Measurements from ENCODE around the gene CFAP410.

Gene CFAP410

DNA sequence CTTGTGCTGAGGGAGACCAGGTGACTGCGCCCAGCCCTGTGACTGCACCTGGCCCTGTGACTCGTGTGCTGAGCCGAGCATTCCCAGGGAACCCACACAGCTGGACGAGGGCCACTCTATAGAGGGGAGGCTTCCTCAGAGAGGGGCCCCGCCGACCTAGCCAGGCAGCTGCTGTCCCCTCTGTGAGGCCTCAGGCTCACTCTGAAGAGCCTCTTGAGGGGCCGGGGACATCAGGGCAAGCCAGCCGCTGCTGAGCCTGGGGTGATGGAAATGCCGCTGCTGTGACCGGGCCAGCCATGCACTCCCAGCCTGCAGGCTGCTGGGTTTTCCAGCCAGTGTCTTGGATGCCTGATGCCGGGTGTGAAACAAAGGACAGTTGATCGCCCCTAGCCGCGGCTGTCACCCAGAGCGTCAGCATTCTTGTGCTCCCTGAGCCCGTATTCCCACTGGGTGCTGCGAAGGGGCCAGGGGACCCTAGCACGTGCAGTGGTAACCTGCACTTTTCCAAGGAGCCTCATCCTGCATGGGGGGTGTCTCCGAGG lies 21.9 kb downstream of the CFAP410 start:
- no peak for DNase-seq (ENCODE audit: low read depth)
- TF ChIP-seq MYC (IDR thresholded peaks at IDR 0.05; ENCODE audit: low read depth, low read length) (no peak), POLR2A (IDR thresholded peaks at IDR 0.05; ENCODE audit: extremely low read depth, insufficient read length) (no peak)
- TF ChIP-seq, protein P1, sequence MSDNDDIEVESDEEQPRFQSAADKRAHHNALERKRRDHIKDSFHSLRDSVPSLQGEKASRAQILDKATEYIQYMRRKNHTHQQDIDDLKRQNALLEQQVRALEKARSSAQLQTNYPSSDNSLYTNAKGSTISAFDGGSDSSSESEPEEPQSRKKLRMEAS (IDR thresholded peaks at IDR 0.05; ENCODE audit: low read depth, low read length): no peak
- TF ChIP-seq, protein P2, sequence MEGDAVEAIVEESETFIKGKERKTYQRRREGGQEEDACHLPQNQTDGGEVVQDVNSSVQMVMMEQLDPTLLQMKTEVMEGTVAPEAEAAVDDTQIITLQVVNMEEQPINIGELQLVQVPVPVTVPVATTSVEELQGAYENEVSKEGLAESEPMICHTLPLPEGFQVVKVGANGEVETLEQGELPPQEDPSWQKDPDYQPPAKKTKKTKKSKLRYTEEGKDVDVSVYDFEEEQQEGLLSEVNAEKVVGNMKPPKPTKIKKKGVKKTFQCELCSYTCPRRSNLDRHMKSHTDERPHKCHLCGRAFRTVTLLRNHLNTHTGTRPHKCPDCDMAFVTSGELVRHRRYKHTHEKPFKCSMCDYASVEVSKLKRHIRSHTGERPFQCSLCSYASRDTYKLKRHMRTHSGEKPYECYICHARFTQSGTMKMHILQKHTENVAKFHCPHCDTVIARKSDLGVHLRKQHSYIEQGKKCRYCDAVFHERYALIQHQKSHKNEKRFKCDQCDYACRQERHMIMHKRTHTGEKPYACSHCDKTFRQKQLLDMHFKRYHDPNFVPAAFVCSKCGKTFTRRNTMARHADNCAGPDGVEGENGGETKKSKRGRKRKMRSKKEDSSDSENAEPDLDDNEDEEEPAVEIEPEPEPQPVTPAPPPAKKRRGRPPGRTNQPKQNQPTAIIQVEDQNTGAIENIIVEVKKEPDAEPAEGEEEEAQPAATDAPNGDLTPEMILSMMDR (IDR thresholded peaks at IDR 0.05; ENCODE audit: low read depth, low read length): no peak
- H3K4me3 ChIP-seq (ENCODE audit: low read depth, low read length): no peak overlapping the region

DNA sequence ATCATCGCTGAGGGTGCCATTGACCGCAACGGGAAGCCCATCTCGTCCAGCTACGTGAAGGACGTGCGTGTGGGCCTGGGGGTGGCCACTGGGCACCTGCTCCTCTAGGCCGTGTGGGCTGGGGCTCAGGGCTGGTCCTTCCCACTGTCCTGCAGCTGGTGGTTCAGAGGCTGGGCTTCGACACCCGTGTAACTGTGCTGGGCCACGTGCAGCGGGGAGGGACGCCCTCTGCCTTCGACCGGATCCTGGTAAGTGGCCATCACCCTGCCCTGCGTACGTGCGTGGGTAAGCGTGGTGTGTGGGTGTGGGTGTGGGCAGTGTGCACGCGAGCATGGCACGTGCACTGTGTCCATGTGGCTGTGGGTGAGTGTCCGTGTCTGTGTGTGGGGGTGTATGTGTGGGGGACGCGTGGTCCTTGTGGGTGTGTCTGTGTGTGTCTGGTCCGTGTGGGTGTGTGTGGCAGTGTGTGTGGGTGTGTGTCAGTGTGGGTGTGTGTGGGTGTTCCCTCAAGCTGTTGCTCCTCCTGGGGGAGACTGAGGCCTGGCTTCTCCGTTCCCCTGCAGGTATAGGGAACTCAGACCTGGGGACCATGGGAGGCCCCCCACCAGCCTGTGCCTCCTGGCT lies 22.8 kb downstream of the CFAP410 start:
- DNase-seq (ENCODE audit: low read depth): no peak
- TF ChIP-seq MYC (IDR thresholded peaks at IDR 0.05; ENCODE audit: low read depth, low read length) (no peak), POLR2A (IDR thresholded peaks at IDR 0.05; ENCODE audit: extremely low read depth, insufficient read length) (no peak)
- TF ChIP-seq, protein P1 (IDR thresholded peaks at IDR 0.05; ENCODE audit: low read depth, low read length): no peak
- TF ChIP-seq, protein P2 (IDR thresholded peaks at IDR 0.05; ENCODE audit: low read depth, low read length): no peak
- H3K4me3 ChIP-seq (ENCODE audit: low read depth, low read length): no peak overlapping the region

DNA sequence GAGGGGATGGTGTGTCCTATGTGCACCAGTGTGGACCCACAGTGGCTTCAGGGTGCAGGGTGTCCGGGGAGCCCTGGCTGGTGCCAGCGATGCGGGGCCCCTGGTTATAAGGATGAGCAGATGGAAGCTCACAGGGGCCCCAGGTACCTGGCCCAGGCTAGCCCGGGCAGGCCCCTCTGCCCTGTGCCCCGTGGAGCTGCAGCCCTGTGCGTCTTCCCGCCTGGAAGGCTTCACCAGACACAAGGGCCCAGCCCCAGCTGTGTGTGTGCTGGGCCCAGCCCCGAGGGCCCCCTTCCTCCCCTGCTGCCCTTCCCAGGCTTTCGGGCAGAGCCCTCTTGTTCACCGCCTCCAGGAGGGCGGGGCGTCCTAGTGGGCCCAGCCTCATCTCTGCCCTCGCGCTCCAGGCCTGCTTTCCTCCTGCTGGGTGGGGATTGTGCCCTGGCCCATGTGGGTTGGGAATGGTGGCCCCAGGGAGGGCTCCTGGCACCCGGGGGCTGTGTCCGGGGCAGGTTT lies 23.4 kb downstream of the CFAP410 start:
- no peak for DNase-seq (ENCODE audit: low read depth)
- H3K4me3 ChIP-seq (ENCODE audit: low read depth, low read length): no peak overlapping the region
- TF ChIP-seq, protein P2 (IDR thresholded peaks at IDR 0.05; ENCODE audit: low read depth, low read length): no peak
- TF ChIP-seq, protein P1 (IDR thresholded peaks at IDR 0.05; ENCODE audit: low read depth, low read length): no peak
- TF ChIP-seq POLR2A (IDR thresholded peaks at IDR 0.05; ENCODE audit: extremely low read depth, insufficient read length): no peak
- TF ChIP-seq MYC (IDR thresholded peaks at IDR 0.05; ENCODE audit: low read depth, low read length): no peak

DNA sequence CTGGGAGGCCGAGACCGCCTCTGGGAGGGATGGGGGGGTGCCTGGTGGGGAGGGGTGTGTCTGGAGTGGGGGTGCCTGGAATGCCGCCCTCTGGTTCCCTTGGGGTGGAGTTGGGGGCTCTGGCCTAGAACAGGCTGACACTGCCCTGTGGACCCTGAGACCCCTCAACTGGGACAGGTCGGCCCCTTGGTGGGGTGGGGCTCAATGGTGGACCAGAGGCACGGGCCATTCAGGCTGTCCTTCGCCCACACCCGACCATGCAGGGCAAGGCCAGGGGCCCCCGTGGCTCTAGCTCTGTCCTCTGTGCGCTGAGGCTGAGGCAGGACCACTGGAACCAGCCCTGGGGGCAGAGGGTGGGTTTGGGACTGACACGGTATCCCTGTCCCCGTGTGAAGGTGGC lies 24.6 kb downstream of the CFAP410 start:
- no peak for DNase-seq (ENCODE audit: low read depth)
- TF ChIP-seq, protein P2 (IDR thresholded peaks at IDR 0.05; ENCODE audit: low read depth, low read length): no peak
- TF ChIP-seq MYC (IDR thresholded peaks at IDR 0.05; ENCODE audit: low read depth, low read length) (no peak), POLR2A (IDR thresholded peaks at IDR 0.05; ENCODE audit: extremely low read depth, insufficient read length) (no peak)
- TF ChIP-seq, protein P1 (IDR thresholded peaks at IDR 0.05; ENCODE audit: low read depth, low read length): no peak
- no peak overlapping the region for H3K4me3 ChIP-seq (ENCODE audit: low read depth, low read length)

DNA sequence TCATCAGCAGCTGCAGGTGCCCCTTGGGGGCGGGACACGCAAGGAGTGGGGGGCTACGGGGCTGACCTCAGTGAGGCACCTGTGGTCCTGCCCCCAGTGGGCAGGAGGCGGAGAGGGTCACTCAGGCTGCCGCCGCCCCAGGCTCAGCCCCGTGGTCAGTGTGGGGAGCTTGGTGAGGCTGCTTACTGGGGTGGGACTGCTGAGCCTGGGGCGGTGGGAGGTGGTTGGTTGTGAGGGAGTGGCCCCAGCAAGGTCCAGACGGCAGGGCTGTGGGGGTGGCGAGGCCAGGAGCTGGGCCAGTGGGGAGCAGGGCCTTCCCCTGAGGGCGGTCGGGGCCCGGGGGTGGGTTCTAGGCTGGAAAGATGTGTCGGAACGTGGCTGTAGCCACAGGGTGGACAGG lies 25.1 kb downstream of the CFAP410 start:
- no peak overlapping the region for H3K4me3 ChIP-seq (ENCODE audit: low read depth, low read length)
- no peak for DNase-seq (ENCODE audit: low read depth)
- TF ChIP-seq, protein P2 (IDR thresholded peaks at IDR 0.05; ENCODE audit: low read depth, low read length): no peak
- TF ChIP-seq MYC (IDR thresholded peaks at IDR 0.05; ENCODE audit: low read depth, low read length) (no peak), POLR2A (IDR thresholded peaks at IDR 0.05; ENCODE audit: extremely low read depth, insufficient read length) (no peak)
- TF ChIP-seq, protein P1 (IDR thresholded peaks at IDR 0.05; ENCODE audit: low read depth, low read length): no peak
